Measurements from ENCODE around the gene CBFA2T3. TPM values are rescaled to one million over a fixed set of nuclear protein-coding genes. Genes with fewer than 3 reads are reported as not detected.
A peak's percentile ranks its signal among the peaks of the same experiment; 100 is the strongest.

Gene CBFA2T3
- total RNA-seq, 1 experiment from 2014 or later = 2.1 TPM

- Histone ChIP-seq H3K36me3 (ENCODE audit: control insufficient read depth, insufficient read depth, low read length) (0 out of 2 replicates have a peak, but pooled peaks cover 6% of the 10 kb centered on the region), H3K9me3 (no peaks in the 10 kb centered on the region), H3K27me3 (replicated peaks; ENCODE audit: control insufficient read depth, insufficient read depth, low read length) (no peaks in the 10 kb centered on the region), H3K4me3 (ENCODE audit: low read depth, low read length) (peak within 1 kb of the TSS; percentile 86), H3K4me1 (peaks cover 11% of the 10 kb centered on the region)
- intact Hi-C loops (cut with micrococcal nuclease; ENCODE audit: unreplicated experiment) = loop anchor here (1.0 to 5.0 kb wide), 3 partner anchors 41 to 360 kb away; no protein-coding TSS in a partner anchor
- ChIA-PET CTCF (interaction anchor here (0.8 to 2.4 kb wide), 8 partner anchors 11 to 120 kb away, joined by 3 to 18 read pairs (median 4); partner anchors contain the start of gene APRT), POLR2A (interaction anchor here (0.6 to 2.1 kb wide), 4 partner anchors 12 to 390 kb away, joined by 3 to 13 read pairs (median 3); partner anchors contain the start of gene APRT)
- Mint-ChIP-seq H3K9me3 (ENCODE audit: unreplicated experiment) (no peaks in the 10 kb centered on the region), H3K27ac (ENCODE audit: unreplicated experiment) (peak within 1 kb of the TSS; percentile 98), H3K4me3 (ENCODE audit: unreplicated experiment) (peak within 1 kb of the TSS; percentile 95), H3K4me1 (ENCODE audit: low read depth, unreplicated experiment) (peaks cover 18% of the 10 kb centered on the region), H3K36me3 (ENCODE audit: insufficient read depth, unreplicated experiment) (peaks cover 34% of the 10 kb centered on the region), H3K27me3 (ENCODE audit: insufficient read depth, unreplicated experiment) (no peaks in the 10 kb centered on the region)
- no TSS peak for BruUV-seq (replicated peaks)
- TF ChIP-seq CTCF (IDR thresholded peaks at IDR 0.05; ENCODE audit: insufficient read depth in 1 of 2, low read depth in 1 of 2, low read length in 1 of 2, severe bottlenecking in 1 of 2, unreplicated experiment in 1 of 2) = no peak
- DNase-seq = peak; percentile 98 to 100
These were observed 119.9 kb downstream of the CBFA2T3 start, which contains the start of the genes GALNS and TRAPPC2L for GRCh38 chr16:88856828-88857727. Gene GALNS, minus strand, starts transcription at chr16:88856947. Its CDS starts 70 bp downstream, at chr16:88856877. Gene TRAPPC2L, plus strand, starts transcription at chr16:88857127. Its CDS starts 24 bp downstream, at chr16:88857151.

GRCh38 chr16:88856122-88856827, 120.7 kb downstream of the CBFA2T3 start:
- peak overlapping the region; percentile 95 for H3K4me3 Mint-ChIP-seq (ENCODE audit: unreplicated experiment)
- BruUV-seq (replicated peaks) = no TSS peak
- CTCF ChIA-PET = interaction anchor here (0.8 to 2.4 kb wide), 4 partner anchors 10 to 119 kb away, joined by 3 to 18 read pairs (median 11); partner anchors contain the start of gene APRT

More at GRCh38 chr16:88856122-88856827, 120.7 kb downstream of the CBFA2T3 start:
- H3K27ac Mint-ChIP-seq (ENCODE audit: unreplicated experiment) = peak overlapping the region; percentile 98
- H3K9me3 ChIP-seq = no peaks in the 10 kb centered on the region
- DNase-seq = peak; percentile 58 to 74
- intact Hi-C loops (cut with micrococcal nuclease; ENCODE audit: unreplicated experiment) = loop anchor here (5.0 kb wide), 1 partner anchor 359 kb away; no protein-coding TSS in a partner anchor
- peaks cover 11% of the 10 kb centered on the region for H3K4me1 ChIP-seq
- H3K27me3 Mint-ChIP-seq (ENCODE audit: insufficient read depth, unreplicated experiment) = no peaks in the 10 kb centered on the region
- POLR2A ChIA-PET = interaction anchor here (0.6 to 2.1 kb wide), 3 partner anchors 12 to 44 kb away, joined by 3 to 13 read pairs (median 3); partner anchors contain the start of gene APRT
- H3K4me1 Mint-ChIP-seq (ENCODE audit: low read depth, unreplicated experiment) = peaks cover 18% of the 10 kb centered on the region
- H3K27me3 ChIP-seq (replicated peaks; ENCODE audit: control insufficient read depth, insufficient read depth, low read length) = no peaks in the 10 kb centered on the region
- peaks cover 34% of the 10 kb centered on the region for H3K36me3 Mint-ChIP-seq (ENCODE audit: insufficient read depth, unreplicated experiment)
- H3K36me3 ChIP-seq (ENCODE audit: control insufficient read depth, insufficient read depth, low read length) = 0 out of 2 replicates have a peak, but pooled peaks cover 6% of the 10 kb centered on the region
- peak overlapping the region; percentile 86 for H3K4me3 ChIP-seq (ENCODE audit: low read depth, low read length)
- H3K9me3 Mint-ChIP-seq (ENCODE audit: unreplicated experiment) = no peaks in the 10 kb centered on the region
- no peak for TF ChIP-seq CTCF (IDR thresholded peaks at IDR 0.05; ENCODE audit: insufficient read depth in 1 of 2, low read depth in 1 of 2, low read length in 1 of 2, severe bottlenecking in 1 of 2, unreplicated experiment in 1 of 2)

Data from Caco-2 (cell line).